H1 (cell line): ENCODE results near the gene CKB. TPM values are rescaled to one million over a fixed set of nuclear protein-coding genes. Genes with fewer than 3 reads are reported as not detected.

Source experiments
- CTCF ChIA-PET: fragments of 300-600 bp; sonication (Branson Sonifier 250); formaldehyde crosslinking; loops from one replicate; lab custom pipeline; 2021; ENCODE audit not compliant: partially characterized antibody; lab: Charles Lee
- POLR2A ChIA-PET: fragments of 300-600 bp; sonication (Branson Sonifier 250); formaldehyde crosslinking; loops from one replicate; lab custom pipeline; 2021; ENCODE audit warnings: inconsistent platforms; ENCODE audit not compliant: partially characterized antibody; lab: Charles Lee
- DNase-seq, 2 experiments: peaks; one replicate each; pipeline versions ENCODE4 v3.0.0 to v3.0.0-alpha.2; 2010 to 2022; ENCODE audit warnings: low spot score in 2 of 2, low read depth in 1 of 2, mixed read lengths in 1 of 2
- FAIRE-seq: peaks from 2 replicates; lab custom pipeline; 2011; peaks lifted over from hg19 to GRCh38; lab: Jason Lieb, UNC
- H2AFZ ChIP-seq: 2 replicates; pipeline ENCODE4 v1.8.1; 2012; ENCODE audit warnings: low read length, inconsistent platforms
- H2AK5ac ChIP-seq: 2 replicates; pipeline ENCODE4 v1.6.1; 2013; ENCODE audit warnings: low read depth, low read length
- H2BK120ac ChIP-seq: replicated peaks from 2 replicates; pipeline ENCODE3; 2013; ENCODE audit warnings: low read depth, low read length, inconsistent platforms
- H2BK12ac ChIP-seq: 2 replicates; pipeline ENCODE4 v1.6.1; 2013; ENCODE audit warnings: low read depth, low read length
- H2BK15ac ChIP-seq: 2 replicates; pipeline ENCODE4 v1.6.1; 2013; ENCODE audit warnings: low read length
- H2BK20ac ChIP-seq: 2 replicates; pipeline ENCODE4 v1.6.1; 2013; ENCODE audit warnings: low read length
- H2BK5ac ChIP-seq: 2 replicates; pipeline ENCODE4 v1.6.1; 2013; ENCODE audit warnings: low read depth, low read length
- H3K14ac ChIP-seq: 2 replicates; pipeline ENCODE4 v1.6.1; 2013; ENCODE audit warnings: inconsistent platforms; ENCODE audit not compliant: insufficient read length
- H3K18ac ChIP-seq: 2 replicates; pipeline ENCODE4 v1.6.1; 2013; ENCODE audit warnings: low read length; ENCODE audit errors: extremely low read depth
- H3K23ac ChIP-seq: 2 replicates; pipeline ENCODE4 v1.6.1; 2013; ENCODE audit warnings: inconsistent platforms; ENCODE audit not compliant: insufficient read length
- H3K23me2 ChIP-seq: 2 replicates; pipeline ENCODE4 v1.6.1; 2013; ENCODE audit warnings: low read depth, low read length
- H3K27ac ChIP-seq: 2 replicates; pipeline ENCODE4 v1.6.1; 2011; ENCODE audit warnings: low read depth, low read length, inconsistent platforms
- H3K27me3 ChIP-seq, 4 experiments: replicated peaks in 1 of 4; 1 replicate in 1 of 4; 2 replicates in 3 of 4; pipeline versions ENCODE4 v1.6.1 to v1.8.1; 2011 to 2013; ENCODE audit warnings: low read length in 3 of 4, mild to moderate bottlenecking in 3 of 4, inconsistent platforms in 2 of 4, mixed read lengths in 2 of 4, moderate library complexity in 1 of 4; ENCODE audit not compliant: control insufficient read depth in 3 of 4, insufficient read depth in 3 of 4; ENCODE audit errors: extremely low read depth in 1 of 4
- H3K36me3 ChIP-seq, 4 experiments: 2 replicates each; pipeline versions ENCODE4 v1.6.1 to v1.8.1; 2011 to 2013; ENCODE audit warnings: mild to moderate bottlenecking in 4 of 4, low read length in 3 of 4, moderate library complexity in 2 of 4, control low read depth in 1 of 4, inconsistent platforms in 1 of 4; ENCODE audit not compliant: insufficient read depth in 4 of 4, control insufficient read depth in 2 of 4
- H3K4ac ChIP-seq: replicated peaks from 2 replicates; pipeline ENCODE3; 2013; ENCODE audit warnings: low read length, low read depth, mixed read lengths, inconsistent platforms; ENCODE audit not compliant: insufficient read length
- H3K4me1 ChIP-seq, 4 experiments: replicated peaks in 1 of 4; 1 replicate in 1 of 4; 2 replicates in 3 of 4; pipeline versions ENCODE4 v1.6.1 to v1.8.1; 2011 to 2013; ENCODE audit warnings: low read length in 3 of 4, inconsistent platforms in 2 of 4, mixed read lengths in 1 of 4; ENCODE audit not compliant: insufficient read depth in 4 of 4, control insufficient read depth in 3 of 4
- H3K4me2 ChIP-seq, 2 experiments: 2 replicates each; pipeline versions ENCODE4 v1.6.1 to v1.8.1; 2011 to 2013; ENCODE audit warnings: low read depth in 2 of 2, low read length in 2 of 2, control low read depth in 1 of 2, inconsistent platforms in 1 of 2, mild to moderate bottlenecking in 1 of 2; ENCODE audit not compliant: insufficient read depth in 1 of 2
- H3K4me3 ChIP-seq, 4 experiments: fragments of 200-600, 300-600 bp in 1 of 4; sonication (generic), shearing (Covaris generic), sonication (Bioruptor Twin) in 1 of 4; 2 replicates each; pipeline versions ENCODE4 v1.5.1 to v1.8.1; 2011 to 2016; ENCODE audit warnings: low read length in 4 of 4, low read depth in 3 of 4, control low read depth in 2 of 4, inconsistent platforms in 2 of 4, mild to moderate bottlenecking in 2 of 4, mixed read lengths in 1 of 4, moderate library complexity in 1 of 4; ENCODE audit not compliant: insufficient read depth in 2 of 4; ENCODE audit errors: extremely low read depth in 1 of 4
- H3K56ac ChIP-seq: replicated peaks from 2 replicates; pipeline ENCODE3; 2013; ENCODE audit warnings: low read depth, mild to moderate bottlenecking, mixed read lengths, low read length, inconsistent platforms; ENCODE audit not compliant: insufficient read length
- H3K79me1 ChIP-seq: 2 replicates; pipeline ENCODE4 v1.6.1; 2013; ENCODE audit warnings: low read depth, low read length, control low read depth
- H3K79me2 ChIP-seq, 2 experiments: 2 replicates each; pipeline versions ENCODE4 v1.6.1 to v1.8.1; 2012 to 2013; ENCODE audit warnings: low read length in 2 of 2, mild to moderate bottlenecking in 2 of 2, inconsistent platforms in 1 of 2; ENCODE audit not compliant: insufficient read depth in 2 of 2, control insufficient read depth in 1 of 2
- H3K9ac ChIP-seq, 4 experiments: replicated peaks in 1 of 4; 1 replicate in 1 of 4; 2 replicates in 3 of 4; pipeline versions ENCODE4 v1.6.1 to v1.8.1; 2011 to 2013; ENCODE audit warnings: low read depth in 3 of 4, low read length in 3 of 4, control low read depth in 2 of 4, mild to moderate bottlenecking in 2 of 4, moderate library complexity in 2 of 4, inconsistent platforms in 1 of 4; ENCODE audit errors: extremely low read depth in 1 of 4
- H3K9me3 ChIP-seq, 2 experiments: 2 replicates each; pipeline versions ENCODE4 v1.6.1 to v1.8.1; 2012 to 2013; ENCODE audit warnings: mild to moderate bottlenecking in 2 of 2, moderate library complexity in 2 of 2, control low read depth in 1 of 2, inconsistent platforms in 1 of 2, low read depth in 1 of 2, low read length in 1 of 2, mixed read lengths in 1 of 2; ENCODE audit not compliant: insufficient read depth in 2 of 2
- H4K20me1 ChIP-seq, 2 experiments: replicated peaks in 1 of 2; 2 replicates each; pipeline versions ENCODE3 to v1.8.1; 2011 to 2013; ENCODE audit warnings: inconsistent platforms in 2 of 2, low read length in 2 of 2, mild to moderate bottlenecking in 1 of 2; ENCODE audit not compliant: insufficient read depth in 2 of 2, control insufficient read depth in 1 of 2
- H4K5ac ChIP-seq: 2 replicates; pipeline ENCODE4 v1.6.1; 2013; ENCODE audit warnings: low read length, low read depth, mixed read lengths, inconsistent platforms; ENCODE audit not compliant: insufficient read length
- H4K8ac ChIP-seq: 2 replicates; pipeline ENCODE4 v1.8.0; 2013; ENCODE audit warnings: mild to moderate bottlenecking, moderate library complexity, low read length, inconsistent platforms; ENCODE audit not compliant: insufficient read depth; ENCODE audit errors: extremely low read depth
- H4K91ac ChIP-seq: replicated peaks from 2 replicates; pipeline ENCODE3; 2013; ENCODE audit warnings: low read length, mixed read lengths, inconsistent platforms; ENCODE audit not compliant: insufficient read length
- BCL11A ChIP-seq, 2 experiments: IDR thresholded peaks; one replicate each; pipeline ENCODE4 v1.6.1; 2011; ENCODE audit warnings: low read depth in 2 of 2, low read length in 2 of 2, mild to moderate bottlenecking in 2 of 2
- BRCA1 ChIP-seq: IDR thresholded peaks from 2 replicates; pipeline ENCODE4 v1.6.1; 2012; ENCODE audit warnings: low read depth, low read length, improper control_type of control experiment
- GABPA ChIP-seq: IDR thresholded peaks from 2 replicates; pipeline ENCODE4 v1.6.1; 2011; ENCODE audit warnings: mild to moderate bottlenecking, low read length, moderate library complexity, borderline replicate concordance; ENCODE audit not compliant: insufficient read depth
- GTF2F1 ChIP-seq: IDR thresholded peaks from 2 replicates; pipeline ENCODE4 v1.6.1; 2012; ENCODE audit warnings: low read depth, low read length, improper control_type of control experiment, borderline replicate concordance
- NANOG ChIP-seq: IDR thresholded peaks from 2 replicates; pipeline ENCODE4 v1.6.1; 2011; ENCODE audit warnings: low read length, low read depth, mild to moderate bottlenecking, inconsistent platforms; ENCODE audit not compliant: insufficient read depth, poor library complexity, severe bottlenecking
- SAP30 ChIP-seq: fragments of 300-600 bp; sonication (generic); IDR thresholded peaks from 2 replicates; pipeline ENCODE4 v1.7.1; 2012; ENCODE audit warnings: low read length, moderate library complexity, mild to moderate bottlenecking, inconsistent platforms; ENCODE audit not compliant: insufficient read depth, insufficient replicate concordance
- WGBS, 2 experiments: shearing (Covaris generic) in 1 of 2; methylation state at CpG; one replicate each; pipeline versions ENCODE4 v1.1.6 to v1.1.7; 2013 to 2015; ENCODE audit warnings: low lambda C conversion rate in 2 of 2, mixed read lengths in 2 of 2, inconsistent platforms in 1 of 2, low coverage in 1 of 2, missing lambda C conversion rate in 1 of 2; ENCODE audit not compliant: insufficient replicate concordance in 2 of 2, insufficient coverage in 1 of 2, insufficient read length in 1 of 2; ENCODE audit errors: extremely low coverage in 1 of 2, missing lambda C conversion rate in 1 of 2; 5-methylcytosine and 5-hydroxymethylcytosine counted together
- polyA plus RNA-seq, 7 experiments: library from polyadenylated mRNA; depleted of rRNA in 3 of 7; stranded (reverse) in 5 of 7; unstranded in 2 of 7; fragments of >200 nt in 5 of 7; fragments of 200-250 nt in 2 of 7; gene quantifications; 1 replicate in 5 of 7; 2 replicates in 1 of 7; 4 replicates in 1 of 7; pipeline versions ENCODE4 v1.2.1 to v1.2.3, GENCODE V29; 2011 to 2013; ENCODE audit warnings: missing spikeins in 2 of 7, mixed read lengths in 2 of 7
- total RNA-seq: library from RNA; stranded (reverse); fragmentation: NEBNext Ultra II Directional; extraction: Animal tissue kit (Norgen Biotek cat#: 25700); gene quantifications from 2 replicates; pipeline ENCODE4 v1.2.1, GENCODE V29; 2021

The CKB gene
- total and polyA plus RNA-seq, 2 of the 8 experiments (the other 6 are each of a cell fraction or from before 2014, with no cell fraction given) = 538 to 950 TPM

DNA sequence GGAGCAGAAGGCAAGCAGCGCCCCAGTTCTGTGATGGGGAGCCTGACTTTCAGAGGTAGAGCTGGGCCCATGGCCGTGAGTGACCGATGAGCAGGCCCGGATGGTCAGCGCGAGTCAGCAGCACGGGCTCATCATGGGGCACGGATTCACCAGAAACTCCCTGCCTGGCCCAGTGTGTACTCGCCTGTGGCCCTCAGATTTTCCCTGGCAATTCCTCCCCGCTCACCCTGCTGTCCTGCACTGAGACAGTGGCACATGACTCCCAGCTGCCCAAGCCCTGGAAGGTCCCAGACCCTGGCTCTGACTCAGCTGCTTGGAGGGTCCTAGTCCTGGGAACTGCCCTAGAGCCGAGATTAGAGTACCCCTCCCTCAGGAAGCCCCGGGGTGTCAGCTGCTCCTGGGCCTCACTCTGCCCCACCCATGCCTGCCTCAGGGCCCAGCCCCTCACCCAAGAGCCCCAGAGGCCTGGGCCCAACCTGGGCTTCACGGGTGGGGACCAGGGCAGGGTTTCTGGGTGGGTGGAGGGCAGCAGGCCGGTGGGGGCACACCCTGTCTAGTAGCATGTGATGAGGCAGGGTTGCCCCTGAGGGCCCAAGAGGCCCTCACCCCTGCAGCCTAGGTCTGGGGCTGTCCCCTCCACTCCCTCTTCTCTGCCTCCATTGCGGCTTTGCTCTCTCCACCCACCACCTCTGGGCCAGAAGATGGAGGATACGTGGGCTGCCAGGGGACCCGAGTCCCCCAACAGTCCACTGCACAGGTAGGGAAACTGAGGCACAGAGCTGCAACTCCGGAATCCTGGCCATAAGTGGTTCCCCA is 14.8 kb upstream of the CKB start:
- H3K4me3 ChIP-seq = no peak overlapping the region
- H3K79me2 ChIP-seq = no peaks in the 10 kb centered on the region
- no peak overlapping the region for H3K4me2 ChIP-seq
- ChIA-PET POLR2A (interaction anchor here (0.8 to 29.8 kb wide), 6 partner anchors 7 to 25 kb away, joined by 3 to 844 read pairs (median 5); partner anchors contain the start of genes BAG5, CKB and TRMT61A), CTCF (interaction anchor here (1.4 to 28.8 kb wide), 5 partner anchors 6 to 203 kb away, joined by 3 to 921 read pairs (median 230); partner anchors contain the start of genes CKB, EIF5 and TRMT61A)
- no peaks in the 10 kb centered on the region for H3K23me2 ChIP-seq
- peak overlapping the region; percentile 80; the same call in 1 of the 2 replicates for H4K8ac ChIP-seq
- H3K9ac ChIP-seq = no peak overlapping the region
- H2AK5ac ChIP-seq = no peak overlapping the region
- H3K36me3 ChIP-seq = peaks cover 0 to 17% (median under 1%) of the 10 kb centered on the region in 4 experiments; a peak in 3 of 8 replicates
- no peak overlapping the region for H4K5ac ChIP-seq
- H3K27ac ChIP-seq = no peak overlapping the region
- H3K9me3 ChIP-seq = no peaks in the 10 kb centered on the region
- no peak overlapping the region for H2BK15ac ChIP-seq
- DNase-seq (no peak), FAIRE-seq (no peak)
- no peaks in the 10 kb centered on the region; a peak in 2 of 7 replicates for H3K27me3 ChIP-seq
- TF ChIP-seq NANOG (no peak), GTF2F1 (no peak), GABPA (no peak), BRCA1 (no peak), BCL11A (IDR thresholded peaks at IDR 0.05; ENCODE audit: low read depth in 2 of 2, low read length in 2 of 2) (no peak), SAP30 (no peak)
- no peak overlapping the region for H2BK12ac ChIP-seq
- no peak overlapping the region for H2AFZ ChIP-seq
- H3K4me1 ChIP-seq = peaks cover 0 to 14% (median 12%) of the 10 kb centered on the region in 4 experiments; a peak in 6 of 7 replicates
- H2BK20ac ChIP-seq = no peak overlapping the region
- H2BK120ac ChIP-seq = no peak overlapping the region
- 85% methylated on average over 18 of the region's 18 CpGs; no CpG with 5 or more reads in 1 of the 2 experiments for WGBS, 2 experiments
- no peak overlapping the region for H3K56ac ChIP-seq
- H3K23ac ChIP-seq = no peak overlapping the region
- H3K14ac ChIP-seq = no peak overlapping the region
- no peak overlapping the region for H3K18ac ChIP-seq
- H2BK5ac ChIP-seq = no peak overlapping the region
- H3K79me1 ChIP-seq = no peaks in the 10 kb centered on the region
- H3K4ac ChIP-seq = no peak overlapping the region
- no peak overlapping the region for H4K91ac ChIP-seq
- H4K20me1 ChIP-seq = peaks cover 4 to 24% of the 10 kb centered on the region in 2 experiments
